Activated CD4-positive, alpha-beta T cell treated with anti-CD3 and anti-CD28 coated beads, Interleukin-2, amount 50 U/mL, for 24 hours (primary cell): ENCODE results near the gene KLF12.

Source experiments
- DNase-seq, 2 donors: peaks; one replicate each; pipeline ENCODE4 v3.0.0-alpha.2; 2020; ENCODE audit warnings: low read depth in 1 of 2, low spot score in 1 of 2

KLF12 gene

DNA sequence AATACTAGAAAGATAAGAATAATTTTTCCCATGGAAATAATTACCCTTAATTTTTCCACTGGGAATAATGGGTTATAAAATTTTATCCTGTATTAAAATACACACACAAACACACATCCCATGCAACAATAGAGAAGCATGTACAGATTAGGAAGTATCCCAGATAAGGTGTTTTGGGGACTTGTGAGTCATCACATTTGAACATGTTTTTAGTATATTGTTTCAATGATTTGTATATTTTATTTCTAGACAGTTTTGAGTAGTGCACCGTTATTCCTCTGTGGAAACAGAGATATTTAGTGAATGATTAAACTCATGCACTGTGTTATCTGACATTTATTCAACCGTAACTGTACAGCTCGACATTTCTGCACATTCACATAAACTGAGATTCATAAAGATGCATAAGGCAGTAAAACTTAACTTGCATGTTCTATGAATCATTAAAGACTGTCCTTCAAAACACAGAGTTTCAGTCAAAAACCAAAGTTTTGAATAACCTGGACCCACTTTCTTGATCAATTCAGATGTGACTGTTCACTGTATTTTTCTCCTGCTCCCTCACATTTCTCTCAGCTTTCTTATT is 30.1 kb downstream of the KLF12 start:
- DNase-seq, result no peak

DNA sequence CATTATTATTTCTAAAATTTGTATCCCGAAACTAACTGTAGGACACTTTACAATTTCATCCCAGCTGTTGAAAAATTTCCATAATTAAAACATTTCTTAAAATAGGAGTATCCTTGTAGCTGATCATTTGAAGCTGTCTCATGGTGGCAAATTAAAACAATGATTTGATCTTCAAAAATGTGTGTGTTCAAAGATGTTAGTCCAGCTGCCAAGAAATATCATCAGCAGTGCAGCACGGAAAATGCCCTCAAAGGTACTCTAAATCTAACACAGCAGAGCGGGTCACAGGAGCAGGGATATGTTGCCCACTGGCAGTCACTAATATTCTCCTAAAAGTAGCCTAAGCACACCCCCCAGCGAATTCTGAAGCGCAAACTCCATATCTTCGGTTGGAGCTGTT is 31.0 kb downstream of the KLF12 start:
- DNase-seq, result no peak

DNA sequence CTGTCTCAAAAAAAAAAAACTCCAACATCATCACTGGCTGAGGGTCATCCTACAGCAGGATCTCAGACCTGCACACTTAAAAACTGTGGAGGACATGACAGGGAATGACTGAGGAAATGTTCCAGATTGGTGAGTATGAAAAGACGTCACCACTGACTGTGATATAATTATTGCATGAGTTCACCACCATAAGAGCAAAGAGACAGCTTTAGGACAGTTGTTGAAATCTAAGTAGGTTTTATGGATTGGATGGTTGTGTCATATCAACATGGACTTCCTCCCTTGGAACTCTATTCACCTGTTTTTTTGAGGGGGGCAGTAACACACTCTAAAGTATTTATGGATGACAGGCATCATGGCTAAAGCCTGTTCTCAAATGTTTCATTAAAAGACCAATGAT is 31.5 kb downstream of the KLF12 start:
- no peak for DNase-seq

DNA sequence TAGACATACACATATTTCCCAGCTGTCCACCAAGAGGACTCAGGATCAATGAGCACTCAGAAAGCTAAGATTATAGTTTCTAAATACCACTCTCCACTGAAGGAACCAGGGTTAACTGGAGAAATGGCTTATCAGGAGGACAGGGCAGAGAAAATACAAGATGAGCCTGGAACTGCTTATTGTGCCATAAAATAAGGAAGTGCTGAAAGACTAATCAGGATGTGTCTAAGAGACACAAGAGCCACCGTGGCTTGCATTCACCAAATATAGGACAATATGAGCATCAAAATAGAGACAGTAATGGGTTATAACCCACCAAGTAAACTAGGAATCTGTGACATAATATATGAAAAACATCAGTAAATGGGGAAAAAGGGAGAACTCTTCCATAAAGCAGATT is 32.8 kb downstream of the KLF12 start:
- no peak for DNase-seq

DNA sequence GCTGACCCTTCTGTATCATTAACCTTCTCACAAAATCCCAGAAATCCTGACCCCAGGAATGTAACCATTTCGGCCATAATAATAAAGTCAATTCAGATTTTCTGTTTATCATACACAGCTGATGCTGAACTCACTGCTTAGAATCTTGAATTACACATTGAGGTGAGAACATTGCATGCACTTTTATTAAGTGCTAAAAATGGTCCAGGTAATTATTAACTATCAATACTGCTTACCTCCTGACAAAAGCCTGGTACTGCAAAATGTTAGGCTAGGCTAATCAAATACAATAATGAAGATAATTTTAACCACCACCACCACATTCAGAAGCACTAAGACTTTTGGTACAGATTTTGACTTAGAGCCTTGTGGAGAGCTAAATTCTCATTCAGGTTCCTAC is 36.1 kb downstream of the KLF12 start:
- DNase-seq, result no peak

DNA sequence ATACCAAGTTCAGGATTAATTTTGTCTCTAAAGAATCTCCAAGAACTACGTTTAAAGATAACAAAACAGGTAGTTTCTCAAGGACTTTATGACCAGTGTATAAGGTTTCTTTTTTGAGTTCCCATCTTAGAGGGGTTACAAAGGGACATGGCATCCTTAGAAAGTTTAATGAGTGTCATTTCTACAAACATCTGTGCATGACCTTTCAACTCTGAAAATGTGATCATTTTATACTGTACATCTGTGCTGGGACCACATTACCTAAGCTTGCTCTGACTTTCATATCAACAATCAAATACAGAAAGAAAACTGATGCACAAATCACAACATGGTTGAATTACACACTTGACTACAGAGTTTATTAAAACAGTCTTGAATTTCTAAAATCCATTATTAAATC is 37.1 kb downstream of the KLF12 start:
- no peak for DNase-seq

DNA sequence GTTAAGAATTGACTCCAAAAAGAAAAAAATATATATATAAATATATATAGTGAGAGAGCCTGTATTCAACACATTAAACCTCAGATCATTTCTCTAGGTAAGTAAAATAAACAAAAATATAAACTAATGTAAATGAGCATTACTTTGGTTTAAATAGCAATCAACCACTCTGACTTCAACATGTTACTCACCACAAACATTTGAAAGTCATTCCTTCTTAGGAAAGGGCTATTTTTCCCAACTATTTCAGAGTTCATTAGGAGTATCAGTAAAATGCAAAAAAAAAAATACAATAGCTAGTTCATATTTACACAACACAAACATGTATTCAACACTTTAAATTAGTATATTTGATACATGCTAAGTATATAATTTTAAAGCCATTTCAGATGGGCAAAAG is 40.5 kb downstream of the KLF12 start:
- no peak for DNase-seq

DNA sequence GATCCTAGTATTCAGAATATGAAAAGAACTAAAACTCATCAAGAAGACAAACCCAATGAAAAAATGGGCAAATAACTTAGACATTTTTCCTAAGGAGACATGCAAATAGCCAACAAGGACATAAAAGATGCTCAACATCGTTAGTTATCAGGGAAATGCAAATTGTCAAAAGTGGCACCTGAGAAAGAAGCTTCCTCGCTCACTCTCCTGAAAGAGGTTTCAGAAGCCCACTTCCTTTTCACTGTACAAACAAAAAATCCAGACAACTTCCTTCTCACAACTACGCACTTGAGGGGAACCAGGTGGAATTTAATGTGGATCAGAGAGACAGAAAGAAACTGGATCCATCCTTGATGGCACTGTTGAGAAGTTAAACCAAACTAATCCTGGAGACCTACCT is 41.5 kb downstream of the KLF12 start:
- no peak for DNase-seq

DNA sequence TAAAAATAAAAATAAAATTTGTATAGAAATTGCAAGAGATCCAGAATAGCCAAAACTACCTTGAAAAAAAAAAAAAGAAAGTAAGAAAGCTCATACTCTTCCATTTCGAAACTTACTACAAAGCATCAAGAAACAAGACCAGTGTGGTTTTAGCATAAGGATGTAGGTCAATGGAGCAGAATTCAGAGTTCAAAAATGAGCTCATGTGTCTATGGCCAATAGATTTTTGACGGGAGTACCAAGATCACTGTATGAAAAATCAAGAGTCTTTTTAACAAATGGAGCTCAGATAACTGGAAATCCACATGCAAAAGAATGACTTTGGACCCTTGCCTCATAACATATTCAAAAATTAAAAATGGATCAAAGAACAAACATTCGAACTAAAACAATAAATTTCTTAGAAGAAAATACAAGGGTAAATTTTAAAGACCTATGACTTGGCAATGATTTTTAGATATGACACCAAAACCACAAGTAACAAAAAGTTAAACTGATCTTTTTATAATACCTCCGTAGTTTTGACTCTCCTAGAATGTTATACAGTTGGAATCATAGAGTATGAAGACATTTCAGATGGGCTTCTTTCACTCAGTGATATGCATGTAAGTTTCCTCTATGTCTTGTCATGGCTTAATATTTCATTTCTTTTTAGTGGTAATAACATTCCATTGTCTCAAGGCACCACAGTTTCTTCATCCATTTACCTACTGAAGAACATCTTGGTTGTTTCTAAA is 43.2 kb downstream of the KLF12 start:
- no peak for DNase-seq

DNA sequence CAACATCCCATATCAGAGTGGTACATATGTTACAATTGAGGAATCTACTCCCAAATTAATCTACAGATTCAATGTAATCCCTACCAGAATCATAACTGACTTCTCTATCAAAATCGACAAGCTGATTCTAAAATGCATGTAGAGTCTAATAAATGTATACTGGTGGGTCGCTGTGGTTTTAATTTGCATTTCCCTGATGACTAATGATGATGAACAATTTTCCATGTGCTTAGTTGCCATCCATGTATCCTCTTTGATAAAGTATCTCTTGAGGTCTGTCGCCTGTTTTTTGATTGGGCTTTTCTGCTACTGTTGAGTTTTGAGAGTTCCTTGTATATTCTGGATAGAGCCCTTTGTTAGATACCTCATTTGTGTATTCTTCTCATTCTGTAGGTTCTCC is 43.8 kb downstream of the KLF12 start:
- peak in 1 of 2 donors; percentile 24 for DNase-seq

DNA sequence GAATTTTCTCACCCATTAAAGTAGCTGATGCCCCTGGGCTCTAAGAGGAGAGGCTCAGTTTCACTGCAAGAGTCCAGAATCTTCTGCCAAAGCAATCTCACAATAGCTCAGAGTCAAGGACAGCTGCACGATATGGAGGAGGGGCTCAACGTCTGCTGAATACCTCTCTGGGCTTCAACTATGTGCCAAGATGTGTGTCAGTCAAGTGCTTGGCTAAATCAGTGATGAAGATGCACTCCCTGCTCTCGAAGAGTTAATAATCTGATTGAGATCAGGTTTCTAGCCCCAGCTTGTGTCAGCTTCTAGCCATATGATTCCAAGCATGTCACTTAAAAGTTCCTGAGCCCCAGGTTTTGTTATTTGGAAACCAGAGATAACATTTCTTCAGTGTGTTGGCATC is 46.8 kb downstream of the KLF12 start:
- no peak for DNase-seq
